GM23338 (cell line): ENCODE measurements around the gene ST3GAL4. TPM values are rescaled to one million over a fixed set of nuclear protein-coding genes. Genes with fewer than 3 reads are reported as not detected.

Source experiments
- ATAC-seq: fragments of 200-7000 bp; cut with Tn5 transposase; 3 replicates; pipeline ENCODE4 v1.9.1; 2020
- DNase-seq: peaks from one replicate; pipeline ENCODE4 v3.0.0-alpha.2; 2015; ENCODE audit warnings: low spot score
- H2AFZ ChIP-seq: fragments of 200-600 bp; sonication (generic); 2 replicates; pipeline ENCODE4 v1.8.0; 2016; ENCODE audit warnings: antibody characterized with exemption, mild to moderate bottlenecking, moderate library complexity
- H3F3A ChIP-seq: fragments of 200-600 bp; sonication (generic); replicated peaks from 2 replicates; pipeline ENCODE4 v1.8.0; 2017; ENCODE audit warnings: antibody characterized with exemption, mixed run types, low read depth
- H3K27ac ChIP-seq: fragments of 200-600 bp; sonication (generic); 2 replicates; pipeline ENCODE4 v1.6.1; 2016; ENCODE audit warnings: low read depth
- H3K27me3 ChIP-seq: fragments of 200-600 bp; sonication (generic); 2 replicates; pipeline ENCODE4 v1.8.0; 2016; ENCODE audit warnings: mild to moderate bottlenecking, mixed run types, moderate library complexity; ENCODE audit not compliant: insufficient read depth
- H3K36me3 ChIP-seq: fragments of 200-600 bp; sonication (generic); 2 replicates; pipeline ENCODE4 v1.8.0; 2016; ENCODE audit warnings: mild to moderate bottlenecking; ENCODE audit not compliant: insufficient read depth
- H3K4me1 ChIP-seq: fragments of 200-600 bp; sonication (generic); 2 replicates; pipeline ENCODE4 v1.8.0; 2016; ENCODE audit warnings: mild to moderate bottlenecking, moderate library complexity; ENCODE audit not compliant: insufficient read depth
- H3K4me2 ChIP-seq: fragments of 200-600 bp; sonication (generic); 2 replicates; pipeline ENCODE4 v1.7.1; 2017; ENCODE audit warnings: mixed run types
- H3K4me3 ChIP-seq: fragments of 200-600 bp; sonication (generic); 2 replicates; pipeline ENCODE4 v1.6.1; 2016; ENCODE audit warnings: mixed run types
- H3K79me2 ChIP-seq: fragments of 200-600 bp; sonication (generic); replicated peaks from 2 replicates; pipeline ENCODE4 v1.8.0; 2017; ENCODE audit warnings: mild to moderate bottlenecking; ENCODE audit not compliant: insufficient read depth
- H3K9me2 ChIP-seq: fragments of 200-600 bp; sonication (generic); 2 replicates; pipeline ENCODE4 v1.8.0; 2017; ENCODE audit not compliant: insufficient read depth
- H4K20me1 ChIP-seq: fragments of 200-600 bp; sonication (generic); replicated peaks from 2 replicates; pipeline ENCODE4 v1.8.0; 2017; ENCODE audit warnings: mild to moderate bottlenecking; ENCODE audit not compliant: insufficient read depth
- H3K27ac Mint-ChIP-seq: 2 replicates; pipeline ENCODE4 v1.8.0; 2020; ENCODE audit warnings: inconsistent platforms, mild to moderate bottlenecking, moderate library complexity, mixed read lengths
- H3K27me3 Mint-ChIP-seq: 3 replicates; pipeline ENCODE4 v1.8.0; 2022; ENCODE audit warnings: low read depth, mild to moderate bottlenecking, moderate library complexity, mixed read lengths, inconsistent platforms; ENCODE audit not compliant: insufficient read depth, poor library complexity
- H3K36me3 Mint-ChIP-seq: 3 replicates; pipeline ENCODE4 v1.8.0; 2021; ENCODE audit warnings: low read depth, mild to moderate bottlenecking, inconsistent platforms, moderate library complexity, mixed read lengths
- H3K4me1 Mint-ChIP-seq: 3 replicates; pipeline ENCODE4 v1.8.0; 2020; ENCODE audit warnings: mild to moderate bottlenecking, inconsistent platforms, mixed read lengths
- H3K4me3 Mint-ChIP-seq: 3 replicates; pipeline ENCODE4 v1.8.0; 2021; ENCODE audit warnings: moderate library complexity, mild to moderate bottlenecking, inconsistent platforms, mixed read lengths
- H3K9me3 Mint-ChIP-seq: 3 replicates; pipeline ENCODE4 v1.8.0; 2020; ENCODE audit warnings: moderate library complexity, mild to moderate bottlenecking, inconsistent platforms, mixed read lengths
- CREB1 ChIP-seq: fragments of 250-450 bp; sonication (Bioruptor Pico); IDR thresholded peaks from 2 replicates; pipeline ENCODE4 v1.5.0; 2020; ENCODE audit warnings: low read depth, mild to moderate bottlenecking, moderate library complexity
- ETS1 ChIP-seq: IDR thresholded peaks from 2 replicates; pipeline ENCODE4 v1.6.1; 2016; ENCODE audit warnings: antibody characterized with exemption
- EZH2 ChIP-seq: fragments of 200-600 bp; sonication (generic); IDR thresholded peaks from one replicate; pipeline ENCODE4 v1.8.0; 2017; ENCODE audit warnings: antibody characterized with exemption, mild to moderate bottlenecking, low read depth; ENCODE audit not compliant: unreplicated experiment
- EZH2phosphoT487 ChIP-seq: fragments of 200-600 bp; sonication (generic); IDR thresholded peaks from one replicate; pipeline ENCODE4 v1.8.1; 2018; ENCODE audit warnings: antibody characterized with exemption; ENCODE audit not compliant: unreplicated experiment
- JUNB ChIP-seq: IDR thresholded peaks from one replicate; pipeline ENCODE4 v1.6.1; 2016; ENCODE audit warnings: antibody characterized with exemption; ENCODE audit not compliant: unreplicated experiment
- POLR2AphosphoS5 ChIP-seq: IDR thresholded peaks from 2 replicates; pipeline ENCODE4 v1.6.1; 2016; ENCODE audit warnings: antibody characterized with exemption, low read depth
- REST ChIP-seq: IDR thresholded peaks from one replicate; pipeline ENCODE4 v1.6.1; 2018; ENCODE audit warnings: antibody characterized with exemption; ENCODE audit not compliant: unreplicated experiment
- STAT1 ChIP-seq: IDR thresholded peaks from one replicate; pipeline ENCODE4 v1.6.1; 2016; ENCODE audit warnings: antibody characterized with exemption; ENCODE audit not compliant: unreplicated experiment
- ZNF114 ChIP-seq: fragments of 250-450 bp; sonication (Bioruptor Pico); IDR thresholded peaks from 2 replicates; pipeline ENCODE4 v1.5.0; 2020; ENCODE audit warnings: mild to moderate bottlenecking, moderate library complexity
- ZNF331 ChIP-seq: fragments of 250-450 bp; sonication (Bioruptor Pico); IDR thresholded peaks from 2 replicates; pipeline ENCODE4 v1.5.0; 2020; ENCODE audit warnings: low read depth, mild to moderate bottlenecking, moderate library complexity
- polyA plus RNA-seq: library from polyadenylated mRNA; unstranded; fragments of >200 nt; fragmentation: Nextera tagmentation; extraction: Ambion mirVana; gene quantifications from 2 replicates; pipeline ENCODE4 v1.2.1, GENCODE V29; 2016
- total RNA-seq: library from RNA; depleted of rRNA; stranded (reverse); fragments of >200 nt; shearing (Covaris generic); gene quantifications from 2 replicates; pipeline ENCODE4 v1.2.3, GENCODE V29; 2014
- TF ChIP-seq, protein P1 (sequence below): fragments of 250-450 bp; sonication (Bioruptor Pico); IDR thresholded peaks from 2 replicates; pipeline ENCODE4 v1.5.0; 2020; ENCODE audit warnings: mild to moderate bottlenecking, moderate library complexity

ST3GAL4 gene
- total and polyA plus RNA-seq, 2 experiments from 2014 or later: 10.1 to 28.0 TPM

- H3K4me3 ChIP-seq: no peak overlapping the region
- Mint-ChIP-seq H3K4me1 (peaks cover 26% of the 10 kb centered on the region), H3K36me3 (peaks cover 22% of the 10 kb centered on the region), H3K27ac (no peak overlapping the region), H3K4me3 (no peak overlapping the region), H3K9me3 (no peaks in the 10 kb centered on the region), H3K27me3 (peaks cover 5% of the 10 kb centered on the region)
- H3F3A ChIP-seq: 0 out of 2 replicates have a peak, but pooled peaks cover 3% of the 10 kb centered on the region
- H3K27me3 ChIP-seq: no peaks in the 10 kb centered on the region
- peaks cover 16% of the 10 kb centered on the region for H3K4me1 ChIP-seq
- TF ChIP-seq ZNF331 (CRISPR knock-in tag): no peak
- no peak for TF ChIP-seq STAT1
- TF ChIP-seq REST: no peak
- no peak for TF ChIP-seq POLR2AphosphoS5
- TF ChIP-seq EZH2phosphoT487: no peak
- TF ChIP-seq CREB1 (CRISPR knock-in tag): no peak
- no peak for TF ChIP-seq ETS1
- no peak for TF ChIP-seq EZH2
- no peak for TF ChIP-seq JUNB
- TF ChIP-seq, protein P1, sequence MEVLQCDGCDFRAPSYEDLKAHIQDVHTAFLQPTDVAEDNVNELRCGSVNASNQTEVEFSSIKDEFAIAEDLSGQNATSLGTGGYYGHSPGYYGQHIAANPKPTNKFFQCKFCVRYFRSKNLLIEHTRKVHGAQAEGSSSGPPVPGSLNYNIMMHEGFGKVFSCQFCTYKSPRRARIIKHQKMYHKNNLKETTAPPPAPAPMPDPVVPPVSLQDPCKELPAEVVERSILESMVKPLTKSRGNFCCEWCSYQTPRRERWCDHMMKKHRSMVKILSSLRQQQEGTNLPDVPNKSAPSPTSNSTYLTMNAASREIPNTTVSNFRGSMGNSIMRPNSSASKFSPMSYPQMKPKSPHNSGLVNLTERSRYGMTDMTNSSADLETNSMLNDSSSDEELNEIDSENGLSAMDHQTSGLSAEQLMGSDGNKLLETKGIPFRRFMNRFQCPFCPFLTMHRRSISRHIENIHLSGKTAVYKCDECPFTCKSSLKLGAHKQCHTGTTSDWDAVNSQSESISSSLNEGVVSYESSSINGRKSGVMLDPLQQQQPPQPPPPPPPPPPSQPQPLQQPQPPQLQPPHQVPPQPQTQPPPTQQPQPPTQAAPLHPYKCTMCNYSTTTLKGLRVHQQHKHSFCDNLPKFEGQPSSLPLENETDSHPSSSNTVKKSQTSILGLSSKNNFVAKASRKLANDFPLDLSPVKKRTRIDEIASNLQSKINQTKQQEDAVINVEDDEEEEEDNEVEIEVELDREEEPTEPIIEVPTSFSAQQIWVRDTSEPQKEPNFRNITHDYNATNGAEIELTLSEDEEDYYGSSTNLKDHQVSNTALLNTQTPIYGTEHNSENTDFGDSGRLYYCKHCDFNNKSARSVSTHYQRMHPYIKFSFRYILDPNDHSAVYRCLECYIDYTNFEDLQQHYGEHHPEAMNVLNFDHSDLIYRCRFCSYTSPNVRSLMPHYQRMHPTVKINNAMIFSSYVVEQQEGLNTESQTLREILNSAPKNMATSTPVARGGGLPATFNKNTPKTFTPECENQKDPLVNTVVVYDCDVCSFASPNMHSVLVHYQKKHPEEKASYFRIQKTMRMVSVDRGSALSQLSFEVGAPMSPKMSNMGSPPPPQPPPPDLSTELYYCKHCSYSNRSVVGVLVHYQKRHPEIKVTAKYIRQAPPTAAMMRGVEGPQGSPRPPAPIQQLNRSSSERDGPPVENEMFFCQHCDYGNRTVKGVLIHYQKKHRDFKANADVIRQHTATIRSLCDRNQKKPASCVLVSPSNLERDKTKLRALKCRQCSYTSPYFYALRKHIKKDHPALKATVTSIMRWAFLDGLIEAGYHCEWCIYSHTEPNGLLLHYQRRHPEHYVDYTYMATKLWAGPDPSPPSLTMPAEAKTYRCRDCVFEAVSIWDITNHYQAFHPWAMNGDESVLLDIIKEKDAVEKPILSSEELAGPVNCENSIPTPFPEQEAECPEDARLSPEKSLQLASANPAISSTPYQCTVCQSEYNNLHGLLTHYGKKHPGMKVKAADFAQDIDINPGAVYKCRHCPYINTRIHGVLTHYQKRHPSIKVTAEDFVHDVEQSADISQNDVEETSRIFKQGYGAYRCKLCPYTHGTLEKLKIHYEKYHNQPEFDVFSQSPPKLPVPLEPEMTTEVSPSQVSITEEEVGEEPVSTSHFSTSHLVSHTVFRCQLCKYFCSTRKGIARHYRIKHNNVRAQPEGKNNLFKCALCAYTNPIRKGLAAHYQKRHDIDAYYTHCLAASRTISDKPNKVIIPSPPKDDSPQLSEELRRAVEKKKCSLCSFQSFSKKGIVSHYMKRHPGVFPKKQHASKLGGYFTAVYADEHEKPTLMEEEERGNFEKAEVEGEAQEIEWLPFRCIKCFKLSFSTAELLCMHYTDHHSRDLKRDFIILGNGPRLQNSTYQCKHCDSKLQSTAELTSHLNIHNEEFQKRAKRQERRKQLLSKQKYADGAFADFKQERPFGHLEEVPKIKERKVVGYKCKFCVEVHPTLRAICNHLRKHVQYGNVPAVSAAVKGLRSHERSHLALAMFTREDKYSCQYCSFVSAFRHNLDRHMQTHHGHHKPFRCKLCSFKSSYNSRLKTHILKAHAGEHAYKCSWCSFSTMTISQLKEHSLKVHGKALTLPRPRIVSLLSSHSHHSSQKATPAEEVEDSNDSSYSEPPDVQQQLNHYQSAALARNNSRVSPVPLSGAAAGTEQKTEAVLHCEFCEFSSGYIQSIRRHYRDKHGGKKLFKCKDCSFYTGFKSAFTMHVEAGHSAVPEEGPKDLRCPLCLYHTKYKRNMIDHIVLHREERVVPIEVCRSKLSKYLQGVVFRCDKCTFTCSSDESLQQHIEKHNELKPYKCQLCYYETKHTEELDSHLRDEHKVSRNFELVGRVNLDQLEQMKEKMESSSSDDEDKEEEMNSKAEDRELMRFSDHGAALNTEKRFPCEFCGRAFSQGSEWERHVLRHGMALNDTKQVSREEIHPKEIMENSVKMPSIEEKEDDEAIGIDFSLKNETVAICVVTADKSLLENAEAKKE (CRISPR knock-in tag): no peak
- TF ChIP-seq ZNF114 (CRISPR knock-in tag): no peak
- H4K20me1 ChIP-seq: no peaks in the 10 kb centered on the region
- H3K79me2 ChIP-seq: no peaks in the 10 kb centered on the region
- ATAC-seq: no peak
- no peak overlapping the region for H2AFZ ChIP-seq
- H3K9me2 ChIP-seq: no peaks in the 10 kb centered on the region
- H3K27ac ChIP-seq: no peak overlapping the region
- no peaks in the 10 kb centered on the region for H3K36me3 ChIP-seq
- H3K4me2 ChIP-seq: no peak overlapping the region
- DNase-seq: no peak
Measured at GRCh38 chr11:126407682-126408288, 52.3 kb downstream of the ST3GAL4 start.
